ENCODE measurements around the gene B4GALT1. TPM values are rescaled to one million over a fixed set of nuclear protein-coding genes. Genes with fewer than 3 reads are reported as not detected.
A peak's percentile ranks its signal among the peaks of the same experiment; 100 is the strongest.

B4GALT1 gene
- total RNA-seq, 1 experiment from 2014 or later: 38.5 TPM

- DNase-seq (ENCODE audit: low read depth): no peak
- in situ Hi-C loops (cut with HindIII; ENCODE audit: low pct_unique_long_range_greater_than_20kb, low sequenced_read_pairs): no loop called here
Observed at GRCh38 chr9:33186457-33187168, 19.5 kb upstream of the B4GALT1 start.

- in situ Hi-C loops (cut with HindIII; ENCODE audit: low pct_unique_long_range_greater_than_20kb, low sequenced_read_pairs): no loop called here
- no peak for DNase-seq (ENCODE audit: low read depth)
Observed at GRCh38 chr9:33185858-33186257, 18.7 kb upstream of the B4GALT1 start.

GRCh38 chr9:33185406-33185805, 18.3 kb upstream of the B4GALT1 start:
- DNase-seq (ENCODE audit: low read depth): no peak
- in situ Hi-C loops (cut with HindIII; ENCODE audit: low pct_unique_long_range_greater_than_20kb, low sequenced_read_pairs): no loop called here

GRCh38 chr9:33184963-33185362, 17.8 kb upstream of the B4GALT1 start:
- in situ Hi-C loops (cut with HindIII; ENCODE audit: low pct_unique_long_range_greater_than_20kb, low sequenced_read_pairs): no loop called here
- DNase-seq (ENCODE audit: low read depth): no peak

GRCh38 chr9:33182519-33182918, 15.4 kb upstream of the B4GALT1 start:
- DNase-seq (ENCODE audit: low read depth): no peak
- in situ Hi-C loops (cut with HindIII; ENCODE audit: low pct_unique_long_range_greater_than_20kb, low sequenced_read_pairs): no loop called here

- in situ Hi-C loops (cut with HindIII; ENCODE audit: low pct_unique_long_range_greater_than_20kb, low sequenced_read_pairs): no loop called here
Observed at GRCh38 chr9:33180526-33181184, 13.5 kb upstream of the B4GALT1 start.

GRCh38 chr9:33178972-33179697, 12.0 kb upstream of the B4GALT1 start:
- in situ Hi-C loops (cut with HindIII; ENCODE audit: low pct_unique_long_range_greater_than_20kb, low sequenced_read_pairs): no loop called here
- no peak for DNase-seq (ENCODE audit: low read depth)

More at GRCh38 chr9:33180526-33181184, 13.5 kb upstream of the B4GALT1 start:
- peak; percentile 48 for DNase-seq (ENCODE audit: low read depth)

- peak; percentile 70 for DNase-seq (ENCODE audit: low read depth)
- in situ Hi-C loops (cut with HindIII; ENCODE audit: low pct_unique_long_range_greater_than_20kb, low sequenced_read_pairs): no loop called here
Observed at GRCh38 chr9:33177639-33178038, 10.5 kb upstream of the B4GALT1 start.

GRCh38 chr9:33177086-33177485, 9.9 kb upstream of the B4GALT1 start:
- DNase-seq (ENCODE audit: low read depth): no peak
- in situ Hi-C loops (cut with HindIII; ENCODE audit: low pct_unique_long_range_greater_than_20kb, low sequenced_read_pairs): no loop called here

- peak; percentile 70 for DNase-seq (ENCODE audit: low read depth)
Observed at GRCh38 chr9:33175649-33176325, 8.7 kb upstream of the B4GALT1 start.

GRCh38 chr9:33172256-33173238, 5.4 kb upstream of the B4GALT1 start:
- in situ Hi-C loops (cut with HindIII; ENCODE audit: low pct_unique_long_range_greater_than_20kb, low sequenced_read_pairs): no loop called here
- peak; percentile 76 for DNase-seq (ENCODE audit: low read depth)

More at GRCh38 chr9:33175649-33176325, 8.7 kb upstream of the B4GALT1 start:
- in situ Hi-C loops (cut with HindIII; ENCODE audit: low pct_unique_long_range_greater_than_20kb, low sequenced_read_pairs): no loop called here

- peak; percentile 53 for DNase-seq (ENCODE audit: low read depth)
- in situ Hi-C loops (cut with HindIII; ENCODE audit: low pct_unique_long_range_greater_than_20kb, low sequenced_read_pairs): no loop called here
Observed at GRCh38 chr9:33170464-33171415, 3.6 kb upstream of the B4GALT1 start.

GRCh38 chr9:33168941-33169544, 1.9 kb upstream of the B4GALT1 start:
- in situ Hi-C loops (cut with HindIII; ENCODE audit: low pct_unique_long_range_greater_than_20kb, low sequenced_read_pairs): no loop called here
- DNase-seq (ENCODE audit: low read depth): no peak

- in situ Hi-C loops (cut with HindIII; ENCODE audit: low pct_unique_long_range_greater_than_20kb, low sequenced_read_pairs): no loop called here
- no peak for DNase-seq (ENCODE audit: low read depth)
Observed at GRCh38 chr9:33167972-33168461, 881 bp upstream of the B4GALT1 start.

- no peak for DNase-seq (ENCODE audit: low read depth)
- in situ Hi-C loops (cut with HindIII; ENCODE audit: low pct_unique_long_range_greater_than_20kb, low sequenced_read_pairs): no loop called here
Observed at GRCh38 chr9:33166231-33167083, 679 bp downstream of the B4GALT1 start.

Measured in Caki2 (cell line).